IMR-90 (cell line): ENCODE measurements around the gene NR2C2. TPM values are rescaled to one million over a fixed set of nuclear protein-coding genes. Genes with fewer than 3 reads are reported as not detected.

Experiments used
- ATAC-seq: fragments of 200-7000 bp; cut with Tn5 transposase; 2 replicates; pipeline ENCODE4 v1.9.1; 2020; ENCODE audit warnings: low read depth, mild to moderate bottlenecking, moderate library complexity
- BruUV-seq: library from RNA; stranded (reverse); fragments of 400-500 nt; replicated peaks from 2 replicates; lab custom pipeline; 2021; lab: Mats Ljungman, UMichigan
- CTCF ChIA-PET: fragments of 300-600 bp; formaldehyde crosslinking; extraction: SDS; loops from one replicate; lab custom pipeline; 2021; ENCODE audit warnings: antibody characterized with exemption; lab: Yijun Ruan, JAX
- POLR2A ChIA-PET: fragments of 300-600 bp; sonication (Branson Sonifier 250); formaldehyde crosslinking; loops from one replicate; lab custom pipeline; 2022; ENCODE audit warnings: antibody characterized with exemption; ENCODE audit not compliant: unreplicated experiment; lab: Charles Lee
- DNase-seq: peaks from one replicate; pipeline ENCODE4 v3.0.0; 2013
- H2AFZ ChIP-seq: replicated peaks from 2 replicates; pipeline ENCODE3; 2013; ENCODE audit warnings: low read length, mild to moderate bottlenecking; ENCODE audit not compliant: poor library complexity
- H2AK5ac ChIP-seq: 2 replicates; pipeline ENCODE4 v1.6.1; 2013; ENCODE audit warnings: low read depth, low read length, inconsistent platforms
- H2AK9ac ChIP-seq: replicated peaks from 2 replicates; pipeline ENCODE3; 2013; ENCODE audit warnings: mild to moderate bottlenecking, low read depth, low read length, moderate library complexity; ENCODE audit not compliant: poor library complexity
- H2BK120ac ChIP-seq: 2 replicates; pipeline ENCODE4 v1.6.1; 2013; ENCODE audit warnings: low read depth, low read length, inconsistent platforms
- H2BK15ac ChIP-seq: 3 replicates; pipeline ENCODE4 v1.6.1; 2013; ENCODE audit warnings: low read depth, low read length, inconsistent platforms
- H2BK20ac ChIP-seq: 2 replicates; pipeline ENCODE4 v1.6.1; 2013; ENCODE audit warnings: low read depth, mild to moderate bottlenecking, inconsistent platforms, low read length, moderate library complexity
- H2BK5ac ChIP-seq: 2 replicates; pipeline ENCODE4 v1.6.1; 2013; ENCODE audit warnings: mild to moderate bottlenecking, low read depth, low read length, inconsistent platforms; ENCODE audit not compliant: poor library complexity, severe bottlenecking
- H3K14ac ChIP-seq: replicated peaks from 2 replicates; pipeline ENCODE4 v1.6.1; 2013; ENCODE audit warnings: low read depth, low read length, inconsistent platforms
- H3K18ac ChIP-seq: 2 replicates; pipeline ENCODE4 v1.6.1; 2013; ENCODE audit warnings: low read depth, low read length, control low read depth
- H3K23ac ChIP-seq: 2 replicates; pipeline ENCODE4 v1.6.1; 2013; ENCODE audit warnings: low read depth, low read length, inconsistent platforms
- H3K27ac ChIP-seq: 2 replicates; pipeline ENCODE4 v1.5.1; 2013; ENCODE audit warnings: mild to moderate bottlenecking, control low read depth, low read length; ENCODE audit not compliant: insufficient read depth
- H3K27me3 ChIP-seq: 2 replicates; pipeline ENCODE4 v1.6.1; 2013; ENCODE audit warnings: low read length; ENCODE audit not compliant: control insufficient read depth, insufficient read depth
- H3K36me3 ChIP-seq: 2 replicates; pipeline ENCODE4 v1.6.1; 2013; ENCODE audit warnings: low read length, mixed read lengths; ENCODE audit not compliant: control insufficient read depth, insufficient read depth
- H3K4ac ChIP-seq: 2 replicates; pipeline ENCODE4 v1.6.1; 2013; ENCODE audit warnings: low read depth, low read length, inconsistent platforms
- H3K4me1 ChIP-seq: 2 replicates; pipeline ENCODE4 v1.6.1; 2013; ENCODE audit warnings: low read length, mixed read lengths; ENCODE audit not compliant: control insufficient read depth, insufficient read depth
- H3K4me2 ChIP-seq: 2 replicates; pipeline ENCODE4 v1.6.1; 2013; ENCODE audit warnings: low read depth, mild to moderate bottlenecking, control low read depth, low read length, moderate library complexity
- H3K4me3 ChIP-seq: 2 replicates; pipeline ENCODE4 v1.5.1; 2013; ENCODE audit warnings: low read depth, mild to moderate bottlenecking, control low read depth, low read length, moderate library complexity; ENCODE audit not compliant: insufficient read depth
- H3K56ac ChIP-seq: 2 replicates; pipeline ENCODE4 v1.6.1; 2013; ENCODE audit warnings: low read length, inconsistent platforms; ENCODE audit not compliant: insufficient read depth; ENCODE audit errors: extremely low read depth
- H3K79me1 ChIP-seq, 2 experiments: 2 replicates each; pipeline ENCODE4 v1.6.1; 2013; ENCODE audit warnings: low read length in 2 of 2, inconsistent platforms in 1 of 2, low read depth in 1 of 2
- H3K9ac ChIP-seq: 2 replicates; pipeline ENCODE4 v1.6.1; 2013; ENCODE audit warnings: low read depth, low read length, control low read depth
- H3K9me1 ChIP-seq: 2 replicates; pipeline ENCODE4 v1.6.1; 2013; ENCODE audit warnings: low read length, inconsistent platforms; ENCODE audit not compliant: insufficient read depth
- H3K9me3 ChIP-seq: 2 replicates; pipeline ENCODE4 v1.6.1; 2013; ENCODE audit warnings: low read length; ENCODE audit not compliant: control insufficient read depth, insufficient read depth
- H4K20me1 ChIP-seq: 2 replicates; pipeline ENCODE4 v1.6.1; 2013; ENCODE audit warnings: low read length, inconsistent platforms; ENCODE audit not compliant: insufficient read depth
- H4K5ac ChIP-seq: 2 replicates; pipeline ENCODE4 v1.6.1; 2013; ENCODE audit warnings: mild to moderate bottlenecking, low read depth, low read length, control low read depth
- H4K8ac ChIP-seq, 2 experiments: 2 replicates each; pipeline ENCODE4 v1.6.1; 2013; ENCODE audit warnings: low read depth in 2 of 2, low read length in 2 of 2, control low read depth in 1 of 2, inconsistent platforms in 1 of 2
- H4K91ac ChIP-seq: 2 replicates; pipeline ENCODE4 v1.6.1; 2013; ENCODE audit warnings: low read depth, low read length, inconsistent platforms; ENCODE audit not compliant: insufficient read depth
- CHD1 ChIP-seq: IDR thresholded peaks from 2 replicates; pipeline ENCODE4 v1.6.1; 2012; ENCODE audit warnings: low read depth, low read length, improper control_type of control experiment
- FOS ChIP-seq: fragments of 150-350 bp; IDR thresholded peaks from 2 replicates; pipeline ENCODE4 v1.6.1; 2016; ENCODE audit warnings: low read depth, low read length
- MAFK ChIP-seq: IDR thresholded peaks from 2 replicates; pipeline ENCODE4 v1.6.1; 2012; ENCODE audit warnings: low read depth, low read length, improper control_type of control experiment
- RAD21 ChIP-seq: IDR thresholded peaks from 2 replicates; pipeline ENCODE4 v1.6.1; 2012; ENCODE audit warnings: low read length, improper control_type of control experiment
- RFX5 ChIP-seq: IDR thresholded peaks from 2 replicates; pipeline ENCODE4 v1.8.0; 2012; ENCODE audit warnings: low read depth, mild to moderate bottlenecking, low read length, moderate library complexity
- SMC3 ChIP-seq: fragments of 150-350 bp; IDR thresholded peaks from 2 replicates; pipeline ENCODE4 v1.6.1; 2016; ENCODE audit warnings: low read depth, mild to moderate bottlenecking, antibody characterized with exemption, low read length, moderate library complexity
- USF2 ChIP-seq: fragments of 150-350 bp; IDR thresholded peaks from 2 replicates; pipeline ENCODE4 v1.6.1; 2017; ENCODE audit warnings: mild to moderate bottlenecking, antibody characterized with exemption, low read length, low read depth
- WGBS, 2 experiments: methylation state at CpG; one replicate each; pipeline versions ENCODE4 v1.1.5 to v1.1.7; 2013; ENCODE audit warnings: missing lambda C conversion rate in 2 of 2; ENCODE audit not compliant: insufficient read length in 1 of 2; ENCODE audit errors: extremely low coverage in 2 of 2; 5-methylcytosine and 5-hydroxymethylcytosine counted together
- dilution Hi-C: fragments of 300-500 bp; cut with HindIII; formaldehyde crosslinking; loops from one replicate; pipeline ENCODE4 v1.14.3; 2018; ENCODE audit warnings: low sequenced_read_pairs; ENCODE audit not compliant: unreplicated experiment
- in situ Hi-C: fragments of 300-500 bp; cut with MboI; formaldehyde crosslinking; loops from 3 replicates; pipeline ENCODE4 v1.14.3; 2019; ENCODE audit warnings: low sequenced_read_pairs, inconsistent platforms, mixed read lengths
- intact Hi-C: fragments of 100-400 bp; cut with micrococcal nuclease; formaldehyde crosslinking; loops from 2 replicates; pipeline ENCODE4 v1.10.0; 2022
- polyA plus RNA-seq, 3 experiments: library from polyadenylated mRNA; depleted of rRNA; stranded (reverse); fragments of >200 nt; gene quantifications; 2 replicates each; pipeline ENCODE4 v1.2.3, GENCODE V29; 2012; ENCODE audit warnings: low replicate concordance in 1 of 3
- total RNA-seq: library from RNA; depleted of rRNA; stranded (reverse); fragments of >200 nt; gene quantifications from 2 replicates; pipeline ENCODE4 v1.2.3, GENCODE V29; 2012
- TF ChIP-seq, protein P1 (sequence below): conservative IDR thresholded peaks from 2 replicates; pipeline ENCODE4 v1.5.1; 2012; ENCODE audit warnings: mild to moderate bottlenecking, low read depth, low read length, improper control_type of control experiment

The NR2C2 gene
- total and polyA plus RNA-seq, 2 of the 4 experiments (the other 2 are of a cell fraction), result 10.4 to 13.8 TPM

DNA sequence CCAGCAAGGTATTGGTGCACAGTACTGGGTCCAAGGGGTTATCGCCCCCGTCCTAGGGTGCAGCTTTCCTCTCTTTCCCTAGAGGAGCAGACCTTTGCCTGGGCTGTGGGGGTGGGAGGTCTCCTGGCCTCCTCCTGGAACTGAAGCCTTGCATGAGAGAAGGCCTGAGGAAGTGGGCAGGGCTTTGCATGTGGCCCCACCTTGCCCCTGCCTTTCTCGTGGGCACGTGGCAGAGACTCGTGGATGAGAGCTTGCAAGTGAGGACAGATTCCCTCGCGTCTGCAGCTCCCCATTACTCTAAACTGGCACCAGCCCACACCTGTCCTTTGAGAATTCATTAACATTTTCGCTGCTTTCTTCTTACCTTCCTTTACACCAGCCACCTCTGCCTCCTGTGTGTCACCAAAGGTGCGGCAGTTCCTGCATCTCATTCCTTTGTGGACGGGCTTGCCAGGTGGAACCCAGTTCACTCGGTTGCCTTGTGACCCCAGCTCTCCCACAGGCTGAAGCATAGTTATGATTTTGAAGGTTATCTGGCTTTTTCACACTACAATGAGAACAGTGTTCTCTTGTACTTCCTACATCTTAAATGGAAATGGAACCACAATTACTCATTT lies 40.9 kb upstream of the NR2C2 start:
- no peak overlapping the region for H4K5ac ChIP-seq
- dilution Hi-C loops, result no loop called here
- no peak overlapping the region for H2BK15ac ChIP-seq
- POLR2A ChIA-PET, result no interaction called here
- no peak overlapping the region for H3K9ac ChIP-seq
- no peak overlapping the region for H2BK5ac ChIP-seq
- in situ Hi-C loops, result no loop called here
- H3K4ac ChIP-seq, result no peak overlapping the region
- intact Hi-C loops, result no loop called here
- no peaks in the 10 kb centered on the region for H3K9me1 ChIP-seq
- no peak overlapping the region for H4K8ac ChIP-seq
- no TSS peak for BruUV-seq
- no peak overlapping the region for H3K56ac ChIP-seq
- no peak overlapping the region for H3K27ac ChIP-seq
- no peak overlapping the region for H4K91ac ChIP-seq
- no peaks in the 10 kb centered on the region for H3K36me3 ChIP-seq
- no peak for ATAC-seq
- peaks cover 12% of the 10 kb centered on the region for H3K27me3 ChIP-seq
- no peak overlapping the region for H3K18ac ChIP-seq
- H3K9me3 ChIP-seq, result peaks cover 4% of the 10 kb centered on the region; the same call in 1 of the 2 replicates
- no peaks in the 10 kb centered on the region for H4K20me1 ChIP-seq
- no peak overlapping the region for H2AK9ac ChIP-seq
- no peak overlapping the region for H2AFZ ChIP-seq
- no peak overlapping the region for H3K4me3 ChIP-seq
- H2BK20ac ChIP-seq, result no peak overlapping the region
- TF ChIP-seq MAFK, result no peak
- no peak for TF ChIP-seq FOS
- no peak for TF ChIP-seq SMC3
- no peak for TF ChIP-seq RFX5
- TF ChIP-seq, protein P1, sequence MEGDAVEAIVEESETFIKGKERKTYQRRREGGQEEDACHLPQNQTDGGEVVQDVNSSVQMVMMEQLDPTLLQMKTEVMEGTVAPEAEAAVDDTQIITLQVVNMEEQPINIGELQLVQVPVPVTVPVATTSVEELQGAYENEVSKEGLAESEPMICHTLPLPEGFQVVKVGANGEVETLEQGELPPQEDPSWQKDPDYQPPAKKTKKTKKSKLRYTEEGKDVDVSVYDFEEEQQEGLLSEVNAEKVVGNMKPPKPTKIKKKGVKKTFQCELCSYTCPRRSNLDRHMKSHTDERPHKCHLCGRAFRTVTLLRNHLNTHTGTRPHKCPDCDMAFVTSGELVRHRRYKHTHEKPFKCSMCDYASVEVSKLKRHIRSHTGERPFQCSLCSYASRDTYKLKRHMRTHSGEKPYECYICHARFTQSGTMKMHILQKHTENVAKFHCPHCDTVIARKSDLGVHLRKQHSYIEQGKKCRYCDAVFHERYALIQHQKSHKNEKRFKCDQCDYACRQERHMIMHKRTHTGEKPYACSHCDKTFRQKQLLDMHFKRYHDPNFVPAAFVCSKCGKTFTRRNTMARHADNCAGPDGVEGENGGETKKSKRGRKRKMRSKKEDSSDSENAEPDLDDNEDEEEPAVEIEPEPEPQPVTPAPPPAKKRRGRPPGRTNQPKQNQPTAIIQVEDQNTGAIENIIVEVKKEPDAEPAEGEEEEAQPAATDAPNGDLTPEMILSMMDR, result no peak
- TF ChIP-seq USF2, result no peak
- TF ChIP-seq RAD21, result no peak
- no peak for TF ChIP-seq CHD1
- no peak for DNase-seq
- no peak overlapping the region for H3K23ac ChIP-seq
- no peak overlapping the region for H3K14ac ChIP-seq
- WGBS, 2 experiments, result 75% methylated on average over 4 of the region's 11 CpGs; no CpG with 5 or more reads in 1 of the 2 experiments
- CTCF ChIA-PET, result no interaction called here
- H2BK120ac ChIP-seq, result no peak overlapping the region
- H3K4me1 ChIP-seq, result no peaks in the 10 kb centered on the region
- H2AK5ac ChIP-seq, result no peak overlapping the region
- no peak overlapping the region for H3K4me2 ChIP-seq
- no peaks in the 10 kb centered on the region for H3K79me1 ChIP-seq
